Measurements from ENCODE around the gene KDSR. TPM values are rescaled to one million over a fixed set of nuclear protein-coding genes. Genes with fewer than 3 reads are reported as not detected.

The KDSR gene, protein sequence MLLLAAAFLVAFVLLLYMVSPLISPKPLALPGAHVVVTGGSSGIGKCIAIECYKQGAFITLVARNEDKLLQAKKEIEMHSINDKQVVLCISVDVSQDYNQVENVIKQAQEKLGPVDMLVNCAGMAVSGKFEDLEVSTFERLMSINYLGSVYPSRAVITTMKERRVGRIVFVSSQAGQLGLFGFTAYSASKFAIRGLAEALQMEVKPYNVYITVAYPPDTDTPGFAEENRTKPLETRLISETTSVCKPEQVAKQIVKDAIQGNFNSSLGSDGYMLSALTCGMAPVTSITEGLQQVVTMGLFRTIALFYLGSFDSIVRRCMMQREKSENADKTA
- total RNA-seq: 17.8 TPM

GRCh38 chr18:63367053-63367953, at the start of gene KDSR:
TSS of gene KDSR (minus strand) at chr18:63367206. CDS start at chr18:63367118, 88 bp downstream.

DNA sequence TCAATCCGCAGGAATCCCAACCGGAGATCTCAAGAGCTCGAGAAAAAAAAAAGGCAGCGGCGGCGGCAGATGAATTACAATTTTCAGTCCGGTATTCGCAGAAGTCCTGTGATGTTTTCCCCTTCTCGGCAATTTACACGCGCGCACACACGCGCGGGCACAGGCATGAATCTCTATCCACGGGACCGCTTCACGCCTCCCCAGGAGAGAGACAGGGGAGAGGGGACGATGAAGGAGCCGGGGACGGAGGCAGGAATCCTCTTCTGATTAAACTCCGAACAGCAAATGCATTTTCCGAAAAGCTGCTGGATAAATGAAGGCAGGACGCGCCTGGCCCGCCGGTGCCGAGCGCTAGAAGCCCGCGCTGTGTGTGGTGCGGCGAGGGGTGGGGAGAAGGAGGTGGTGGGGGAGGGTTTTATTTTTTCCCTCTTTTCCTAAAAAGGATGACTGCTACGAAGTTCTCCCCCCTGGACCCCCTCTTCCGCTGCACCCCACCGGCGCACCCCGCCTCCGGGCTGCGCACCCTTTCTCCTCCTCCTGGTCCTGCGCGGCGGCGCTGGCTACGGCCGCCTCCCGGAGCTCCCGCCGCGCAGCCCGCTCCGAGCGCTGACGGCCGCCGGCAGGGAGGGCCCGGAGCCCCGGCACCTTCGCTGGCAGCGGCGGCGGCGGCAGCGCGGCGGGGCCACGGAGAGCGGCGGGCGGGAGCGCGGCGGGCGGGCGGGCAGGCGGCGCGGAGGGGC, 47.5 kb downstream of the KDSR start, which contains the start of gene BCL2:
TSS of gene BCL2 (minus strand) at position 387 of the 740 bp plus-strand sequence.

Other genes with a start within 250 kb of the KDSR start
- gene BCL2, start 47.4 kb downstream of the KDSR start, total RNA-seq: 21.2 TPM
- gene VPS4B, start 55.3 kb upstream of the KDSR start, total RNA-seq: 45.4 TPM
- 0.46 TPM for gene SERPINB5, start 109.8 kb upstream of the KDSR start, total RNA-seq
- not detected for gene SERPINB12, start 175.2 kb upstream of the KDSR start, total RNA-seq
- gene SERPINB13, start 220.1 kb upstream of the KDSR start, total RNA-seq: under 0.01 TPM